HG03432 (cell line): ENCODE data around the gene ALOX15.
"Not testable (repeated sequence)": the region's sequence is repeated elsewhere in the genome, so short reads cannot be mapped to it uniquely, and the experiment has no call there.

ENCODE experiments used
- ATAC-seq: cut with Tn5 transposase; IDR thresholded peaks from one replicate; pipeline ENCODE4 v1.9.1; 2021; ENCODE audit warnings: mild to moderate bottlenecking, moderate library complexity; ENCODE audit not compliant: unreplicated experiment

The ALOX15 gene

GRCh38 chr17:4617590-4618351 lies 23.7 kb downstream of the ALOX15 start:
- ATAC-seq, result no peak

GRCh38 chr17:4617090-4617489 lies 24.4 kb downstream of the ALOX15 start:
- ATAC-seq, result no peak

- ATAC-seq, result no peak
Measured at GRCh38 chr17:4616476-4616875, 25.0 kb downstream of the ALOX15 start.

GRCh38 chr17:4610656-4611055 lies 30.8 kb downstream of the ALOX15 start:
- ATAC-seq, result no peak

GRCh38 chr17:4610162-4610561 lies 31.3 kb downstream of the ALOX15 start:
- no peak for ATAC-seq

- ATAC-seq, result no peak
Measured at GRCh38 chr17:4609761-4610160, 31.7 kb downstream of the ALOX15 start.

- no peak for ATAC-seq
Measured at GRCh38 chr17:4607773-4608187, 33.7 kb downstream of the ALOX15 start.

GRCh38 chr17:4607261-4607741 lies 34.2 kb downstream of the ALOX15 start:
- ATAC-seq, result no peak

- no peak for ATAC-seq
Measured at GRCh38 chr17:4605826-4606225, 35.7 kb downstream of the ALOX15 start.

- not testable (repeated sequence) for ATAC-seq
Measured at GRCh38 chr17:4604736-4605135, 36.7 kb downstream of the ALOX15 start.

GRCh38 chr17:4604111-4604644 lies 37.3 kb downstream of the ALOX15 start:
- no peak for ATAC-seq

- ATAC-seq, result no peak
Measured at GRCh38 chr17:4602041-4602440, 39.4 kb downstream of the ALOX15 start.

GRCh38 chr17:4601326-4601725 lies 40.2 kb downstream of the ALOX15 start:
- ATAC-seq, result no peak

GRCh38 chr17:4600563-4600962 lies 40.9 kb downstream of the ALOX15 start:
- no peak for ATAC-seq

- ATAC-seq, result no peak
Measured at GRCh38 chr17:4599505-4600281, 41.8 kb downstream of the ALOX15 start.

- no peak for ATAC-seq
Measured at GRCh38 chr17:4598776-4599504, 42.5 kb downstream of the ALOX15 start.

- ATAC-seq, result no peak
Measured at GRCh38 chr17:4597975-4598374, 43.5 kb downstream of the ALOX15 start.

GRCh38 chr17:4596636-4597380 lies 44.7 kb downstream of the ALOX15 start:
- no peak for ATAC-seq

- not testable (repeated sequence) for ATAC-seq
Measured at GRCh38 chr17:4595685-4596342, 45.7 kb downstream of the ALOX15 start.
